Astrocyte (in vitro differentiated cells and primary cell): Measurements from ENCODE around the gene OTUB1.
"Not testable (repeated sequence)": the region's sequence is repeated elsewhere in the genome, so short reads cannot be mapped to it uniquely, and the experiment has no call there.

Source experiments
- CTCF ChIP-seq: IDR thresholded peaks from 2 replicates; pipeline ENCODE4 v1.5.1; 2011; ENCODE audit warnings: low read depth, mild to moderate bottlenecking, inconsistent platforms, low read length, moderate library complexity; ENCODE audit not compliant: insufficient read depth
- EZH2 ChIP-seq: IDR thresholded peaks from 2 replicates; pipeline ENCODE4 v1.6.1; 2012; ENCODE audit warnings: mild to moderate bottlenecking, low read length, inconsistent platforms; ENCODE audit not compliant: insufficient read depth

GRCh38 chr11:63973912-63974258 is 12.4 kb upstream of the OTUB1 start:
- TF ChIP-seq CTCF, EZH2: not testable (repeated sequence)
